GM19438 (cell line): ENCODE results near the gene LATS2.

Experiments used
- ATAC-seq: cut with Tn5 transposase; IDR thresholded peaks from one replicate; pipeline ENCODE4 v1.9.1; 2021; ENCODE audit warnings: low read depth; ENCODE audit not compliant: unreplicated experiment

Gene LATS2

DNA sequence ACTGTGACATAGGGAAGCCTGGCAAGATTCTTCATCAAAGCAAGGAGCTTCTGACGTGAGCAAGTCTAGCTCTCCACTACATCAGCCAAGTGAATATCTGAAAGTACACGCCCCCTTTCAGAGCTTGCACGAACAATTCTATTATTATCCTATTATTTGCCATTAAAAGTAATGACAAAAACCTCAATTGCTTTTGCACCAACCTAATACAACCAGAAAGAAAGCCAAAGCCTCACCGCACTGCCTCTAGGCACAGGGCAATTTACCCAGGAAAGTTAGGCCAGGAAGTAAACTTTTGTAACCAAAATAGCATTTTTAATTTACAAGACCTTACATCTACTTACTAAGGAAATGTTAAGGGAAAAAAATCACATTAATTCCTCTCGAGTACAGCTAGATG is 41.2 kb downstream of the LATS2 start:
- no peak for ATAC-seq

DNA sequence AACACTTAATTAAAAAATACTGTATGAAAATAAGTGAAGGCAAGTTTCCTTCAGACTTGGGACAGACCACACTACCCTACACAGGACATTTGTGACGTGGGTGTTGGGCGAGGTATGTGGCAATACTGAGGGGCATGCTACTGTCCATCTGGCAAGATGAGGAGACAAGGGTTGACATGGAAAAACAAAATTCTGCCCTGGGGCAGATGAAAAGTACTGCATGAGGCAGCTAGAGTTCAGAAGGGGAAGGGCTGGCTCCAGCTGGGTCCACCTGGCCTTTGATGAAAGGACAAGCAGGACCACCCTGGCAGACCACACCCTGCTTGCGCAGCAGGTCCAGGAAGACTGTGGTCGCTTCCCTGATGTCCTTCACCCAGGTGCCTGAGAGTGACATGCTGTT is 43.2 kb downstream of the LATS2 start:
- ATAC-seq = no peak

DNA sequence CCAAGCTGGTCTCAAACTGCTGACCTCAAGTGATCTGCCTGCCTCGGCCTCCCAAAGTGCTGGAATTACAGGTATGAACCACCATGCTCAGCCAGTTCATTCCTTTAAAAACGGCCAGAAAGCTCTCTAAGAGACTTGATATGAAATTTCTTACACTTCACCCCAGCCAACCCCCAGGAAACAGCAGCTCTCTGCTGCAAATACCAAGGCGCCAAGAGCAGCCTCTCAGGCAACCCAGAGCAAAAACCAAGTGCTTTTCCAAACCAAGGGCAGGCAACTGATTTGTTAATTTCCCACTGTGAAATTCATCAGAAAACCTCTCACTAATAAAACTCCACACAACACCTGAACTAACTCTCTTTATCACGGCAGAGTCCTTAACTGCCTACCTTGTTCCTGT is 44.9 kb downstream of the LATS2 start:
- ATAC-seq = no peak

DNA sequence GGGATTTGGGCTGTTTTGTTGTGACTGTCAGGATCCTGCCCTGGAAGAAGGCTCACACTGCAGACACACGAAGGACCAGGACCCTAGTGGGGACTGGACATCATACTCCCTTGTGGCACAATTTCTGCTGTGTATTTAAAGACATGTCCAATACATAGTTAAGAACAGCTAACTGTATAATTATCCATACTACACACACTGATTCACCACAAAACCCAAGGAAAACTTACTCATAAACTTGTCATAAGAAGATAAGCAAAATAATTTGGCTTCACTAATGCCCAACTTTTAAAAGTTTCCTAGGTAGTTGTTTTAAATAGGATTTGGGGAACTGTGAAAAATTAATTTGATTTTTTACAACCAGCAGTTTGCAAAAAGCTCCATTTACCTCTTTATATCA is 46.1 kb downstream of the LATS2 start:
- no peak for ATAC-seq

DNA sequence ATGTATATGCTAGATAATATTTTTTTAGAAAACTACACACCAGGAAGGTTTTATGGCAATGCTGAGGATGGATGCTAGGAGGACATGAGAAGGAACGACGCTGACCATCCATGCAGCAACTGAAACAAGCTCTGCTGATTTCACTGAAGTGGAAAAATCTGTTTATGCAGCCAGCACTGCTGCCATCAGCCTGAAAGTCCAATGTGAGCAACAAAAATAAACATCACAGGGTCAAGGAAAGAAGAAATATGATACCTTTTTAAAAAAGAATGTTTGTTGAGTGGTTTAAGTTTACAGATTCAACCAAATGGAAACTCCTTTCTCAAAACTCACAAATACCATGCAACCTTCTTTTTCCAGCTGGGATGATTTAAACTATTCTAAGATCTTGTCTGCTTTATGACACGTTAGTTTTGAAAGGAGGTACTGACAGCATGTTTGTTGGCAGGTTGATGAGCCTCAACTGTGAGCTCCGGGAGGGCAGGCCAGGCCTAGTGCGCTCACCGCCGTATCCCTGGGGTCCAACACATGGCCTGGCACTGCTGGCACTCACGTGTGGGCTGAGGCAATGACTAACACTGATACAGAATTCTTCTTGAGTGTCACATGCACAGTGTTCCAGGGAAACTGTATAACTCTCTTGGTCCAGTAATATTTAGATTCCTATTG is 46.8 kb downstream of the LATS2 start:
- no peak for ATAC-seq

DNA sequence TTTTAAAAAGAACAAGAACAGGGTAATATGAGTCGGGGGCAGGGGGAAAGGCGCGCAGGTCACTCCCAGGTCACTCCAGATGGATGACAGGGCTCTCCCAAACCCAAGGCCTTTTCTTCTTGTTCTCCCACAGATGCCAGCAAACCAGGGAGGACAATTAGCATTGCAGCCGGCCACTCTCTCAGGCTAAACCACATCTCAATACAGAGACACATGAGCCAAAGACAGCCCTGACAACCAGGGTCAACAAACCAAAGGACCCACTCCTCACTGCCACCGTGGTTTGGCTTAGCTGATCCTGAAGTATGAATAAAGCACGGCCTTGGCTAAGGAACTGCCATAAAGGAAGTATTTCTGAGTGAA is 47.3 kb downstream of the LATS2 start:
- no peak for ATAC-seq

DNA sequence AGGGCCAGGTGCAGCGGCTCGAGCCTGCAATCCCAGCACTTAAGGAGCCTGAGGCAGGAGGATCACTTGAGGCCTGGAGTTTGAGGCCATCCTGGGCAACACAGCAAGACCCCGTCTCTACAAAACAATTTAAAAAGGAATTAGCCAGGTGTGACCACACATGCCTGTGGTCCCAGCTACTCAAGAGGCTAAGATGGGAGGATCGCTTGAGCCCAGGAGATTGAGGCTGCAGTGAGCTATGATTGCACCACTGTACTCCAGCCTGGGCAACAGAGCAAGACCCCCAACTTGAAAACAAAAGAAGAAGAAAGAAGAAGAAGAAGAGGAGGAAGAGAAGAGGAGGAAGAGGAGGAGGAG is 47.7 kb downstream of the LATS2 start:
- ATAC-seq = no peak

DNA sequence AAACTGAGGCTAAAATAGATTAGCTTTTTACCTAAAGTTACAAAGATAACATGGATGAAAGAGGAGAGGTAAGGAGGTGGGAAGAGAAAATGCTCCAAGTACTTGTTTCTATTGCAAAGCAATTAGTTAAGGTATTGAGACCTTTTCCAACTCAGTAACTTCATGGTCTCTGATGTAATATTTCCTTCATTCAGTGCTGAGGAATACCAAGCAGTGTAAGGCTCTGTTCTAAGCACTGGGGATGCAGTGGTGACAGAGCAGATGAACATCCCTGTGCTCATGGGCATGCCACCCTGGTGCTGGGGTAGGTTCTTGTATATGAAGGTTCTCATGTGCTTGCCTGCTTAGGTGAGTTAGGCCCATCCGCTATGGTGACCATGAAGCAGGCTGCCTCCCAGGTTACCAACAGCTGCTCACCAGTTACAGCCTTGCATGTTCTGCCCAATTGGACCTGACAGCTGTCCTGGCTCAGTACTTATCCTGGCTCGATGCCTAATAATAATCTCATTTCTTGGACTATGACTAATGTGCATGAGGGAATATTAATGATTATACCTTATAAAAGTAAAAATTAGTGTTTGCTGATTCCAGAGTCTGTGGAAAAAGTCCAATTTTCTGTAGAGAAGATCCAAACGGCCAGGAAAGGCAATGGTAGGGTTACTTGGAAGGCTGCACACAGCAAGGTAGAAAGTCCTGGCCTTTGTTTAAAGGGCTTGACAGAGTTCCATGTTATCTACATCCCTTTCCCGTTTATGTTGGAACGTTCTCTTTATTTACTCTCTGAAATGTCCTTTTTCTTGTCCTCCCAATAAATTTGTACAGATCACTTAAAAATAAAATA is 48.3 kb downstream of the LATS2 start:
- ATAC-seq = no peak

DNA sequence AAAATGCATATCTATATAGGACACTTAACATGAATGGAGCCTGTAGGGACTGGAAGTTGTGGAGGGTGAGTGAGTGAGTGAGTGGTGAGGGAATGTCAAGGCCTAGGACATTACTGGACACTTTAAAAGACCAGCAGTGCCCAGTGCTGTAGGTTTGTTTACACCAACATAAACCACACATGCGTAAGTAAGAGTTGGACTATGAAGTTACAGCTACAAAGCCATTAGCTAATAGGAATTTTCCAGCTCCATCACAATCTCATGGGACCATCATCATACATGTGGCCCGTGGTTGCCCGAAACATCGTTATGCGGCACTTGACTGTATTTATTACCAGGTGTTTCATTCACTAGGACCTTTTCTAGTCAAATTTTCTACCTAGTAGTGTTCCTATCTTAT is 49.2 kb downstream of the LATS2 start:
- ATAC-seq = no peak

DNA sequence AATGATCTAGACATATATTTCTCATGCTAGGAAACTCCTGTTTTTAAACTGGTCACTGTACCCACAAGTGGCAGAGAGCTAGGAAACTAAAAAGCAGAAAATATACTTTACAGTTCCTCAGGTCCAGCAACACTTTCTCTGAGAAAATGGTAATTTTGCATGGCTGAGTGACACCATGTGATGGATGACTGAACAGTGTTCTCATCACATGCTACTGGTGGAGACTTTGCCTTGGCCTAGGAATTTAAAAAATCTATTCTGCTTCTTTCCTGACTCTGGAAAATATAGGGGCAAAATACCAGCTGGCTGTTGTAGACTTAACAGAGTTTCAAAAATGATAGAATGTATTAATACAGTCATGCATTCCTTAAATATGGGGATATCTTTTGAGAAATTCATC is 50.0 kb downstream of the LATS2 start:
- ATAC-seq = no peak

DNA sequence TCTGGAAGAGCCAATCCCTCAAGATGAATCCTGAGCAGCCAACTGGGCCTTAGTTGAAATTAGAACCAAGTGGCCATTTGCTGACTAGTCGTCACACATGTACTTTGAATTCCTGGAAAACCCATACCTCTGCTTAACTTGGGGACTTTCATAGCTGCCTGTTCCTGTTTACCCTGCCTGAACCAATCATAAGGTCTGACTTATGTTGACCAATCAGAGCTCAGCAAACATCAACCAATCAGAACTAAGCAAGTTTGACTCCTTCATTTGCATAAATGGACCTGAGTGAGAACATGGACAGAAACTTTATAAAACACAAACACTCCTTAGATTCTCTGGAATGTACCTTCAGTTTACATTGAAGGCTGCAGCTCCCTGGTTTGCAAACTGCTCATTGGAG is 50.8 kb downstream of the LATS2 start:
- no peak for ATAC-seq

DNA sequence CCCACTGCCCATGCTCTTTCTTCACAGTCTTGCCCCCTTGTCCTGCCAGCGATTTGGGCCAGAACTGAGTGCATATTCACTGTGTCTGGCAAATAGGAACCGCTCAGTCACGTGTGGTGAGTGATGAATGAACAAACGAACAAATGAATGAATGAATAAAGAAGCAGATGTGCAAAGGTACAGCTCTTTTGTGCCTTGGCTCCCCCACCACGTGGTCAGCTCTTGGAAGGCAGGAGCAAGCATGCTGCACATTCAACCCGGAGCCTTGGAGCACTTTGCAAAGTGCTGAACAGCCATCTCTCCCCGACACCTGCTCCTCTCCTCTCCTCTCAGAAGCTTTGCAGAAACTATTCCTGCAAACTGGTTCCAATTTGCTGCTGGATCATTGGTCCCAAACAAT is 52.4 kb downstream of the LATS2 start:
- no peak for ATAC-seq

DNA sequence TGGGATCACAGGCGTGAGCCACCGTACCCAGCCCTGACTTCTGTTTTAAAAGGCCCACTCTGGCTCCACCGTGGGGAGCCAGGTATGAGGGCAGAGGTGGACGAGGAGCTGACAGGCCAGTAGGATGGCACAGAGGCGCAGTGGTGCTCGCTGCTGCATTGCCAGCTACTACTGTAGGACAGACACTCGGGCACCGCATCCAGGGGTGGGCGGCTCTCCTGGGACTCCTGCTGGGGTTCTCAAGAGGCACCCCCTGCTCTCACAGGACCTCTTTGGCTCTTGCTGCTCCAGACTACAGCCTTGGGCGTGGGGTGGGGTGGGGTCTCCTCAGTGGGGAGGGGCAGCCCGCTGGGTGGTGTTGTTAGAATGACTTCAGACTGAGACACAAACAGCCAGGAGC is 53.4 kb downstream of the LATS2 start:
- no peak for ATAC-seq

DNA sequence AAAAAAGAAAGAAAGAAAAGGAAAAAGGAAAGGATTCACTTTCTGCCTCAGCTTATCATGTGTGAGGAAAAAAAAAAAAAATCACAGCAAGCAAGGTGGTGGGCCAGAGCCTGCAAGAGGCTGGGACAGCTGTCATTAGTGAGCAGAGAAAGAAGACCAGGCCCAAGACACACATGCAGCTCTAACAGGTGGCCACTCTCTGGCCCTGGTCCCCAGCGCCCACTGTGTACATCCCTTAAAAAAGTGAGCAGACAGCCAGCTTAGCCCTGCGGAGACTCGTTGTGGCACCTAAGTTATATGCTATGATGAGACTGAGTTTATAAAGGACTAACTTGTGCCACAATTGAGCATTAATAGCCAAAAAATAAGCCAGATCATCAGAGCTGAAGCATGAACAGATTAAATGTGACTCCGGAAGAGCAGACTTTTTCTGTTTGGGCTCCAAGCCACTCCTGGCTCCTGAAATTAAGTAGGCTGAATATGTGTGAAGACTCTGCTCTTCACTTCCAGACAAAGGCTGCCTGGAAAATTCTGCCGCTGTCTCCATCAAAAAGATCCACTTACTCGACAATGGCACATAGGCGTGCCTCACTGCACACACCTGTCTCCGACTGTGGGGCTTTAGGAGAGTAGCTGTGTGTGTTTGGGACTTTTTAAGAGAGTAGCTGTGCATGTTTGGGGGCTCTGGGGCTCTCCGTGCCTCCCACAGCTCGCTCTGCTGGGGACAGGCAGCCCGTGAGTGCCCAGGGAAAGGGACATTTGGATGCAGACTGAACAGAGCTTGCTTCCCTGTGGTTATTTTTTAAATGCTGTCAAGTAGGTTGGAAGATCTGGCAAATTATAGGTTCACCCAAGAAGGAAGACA is 55.0 kb downstream of the LATS2 start:
- ATAC-seq = no peak

DNA sequence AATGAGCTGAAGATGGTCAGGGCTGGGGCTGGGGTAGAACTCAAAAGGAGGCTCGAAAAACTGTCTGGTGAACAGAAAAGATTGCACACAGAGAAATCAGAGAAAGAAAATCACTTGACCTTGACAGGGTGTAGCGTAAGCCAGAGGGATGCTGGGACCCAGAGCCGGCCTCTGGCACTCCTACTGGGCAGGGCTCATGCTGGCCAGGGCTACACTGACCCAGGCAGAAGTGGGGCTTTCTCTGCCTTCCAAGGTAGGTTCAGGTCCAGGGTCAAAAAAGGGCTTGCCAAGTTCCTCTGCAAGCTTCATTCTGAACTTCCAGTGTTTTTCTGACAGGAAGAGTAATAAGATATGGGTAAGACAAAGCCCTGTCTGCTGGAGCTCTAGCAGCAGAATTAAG is 56.2 kb downstream of the LATS2 start:
- ATAC-seq = no peak

DNA sequence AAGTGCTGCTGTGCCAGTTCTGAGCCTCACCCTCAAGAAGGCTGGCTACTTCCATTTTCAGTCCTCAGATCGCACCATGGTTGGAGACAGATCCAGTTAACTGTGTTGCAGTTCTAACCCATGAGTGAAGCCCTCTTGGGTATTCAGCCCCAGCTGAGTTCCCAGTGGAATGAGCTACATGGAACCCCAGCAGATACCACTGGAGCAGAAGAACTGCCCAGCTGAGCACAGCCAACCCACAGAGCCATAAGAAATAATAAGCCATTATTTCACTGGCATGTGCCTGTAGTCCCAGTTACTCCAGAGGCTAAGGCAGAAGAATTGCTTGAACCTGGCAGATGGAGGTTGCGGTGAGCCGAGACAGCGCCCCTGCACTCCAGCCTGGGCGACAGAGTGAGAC is 59.9 kb downstream of the LATS2 start:
- no peak for ATAC-seq

DNA sequence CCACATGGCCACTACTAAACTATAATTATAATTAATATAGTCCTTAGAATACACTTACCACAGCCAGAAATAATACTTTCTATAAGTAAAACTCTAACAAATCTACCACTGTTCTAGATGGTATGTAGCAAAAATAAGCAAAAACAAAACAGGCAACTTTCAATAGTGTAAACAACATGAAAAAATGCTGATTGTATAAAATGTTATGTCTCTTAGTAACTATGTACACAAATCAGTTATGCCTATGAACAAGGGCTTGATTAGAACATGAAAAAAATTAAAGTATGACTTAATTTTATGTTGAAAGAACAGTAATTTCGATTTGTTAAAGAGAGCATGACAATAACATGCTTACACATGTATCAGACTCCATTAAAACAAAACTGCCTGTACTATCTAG is 60.7 kb downstream of the LATS2 start:
- no peak for ATAC-seq

DNA sequence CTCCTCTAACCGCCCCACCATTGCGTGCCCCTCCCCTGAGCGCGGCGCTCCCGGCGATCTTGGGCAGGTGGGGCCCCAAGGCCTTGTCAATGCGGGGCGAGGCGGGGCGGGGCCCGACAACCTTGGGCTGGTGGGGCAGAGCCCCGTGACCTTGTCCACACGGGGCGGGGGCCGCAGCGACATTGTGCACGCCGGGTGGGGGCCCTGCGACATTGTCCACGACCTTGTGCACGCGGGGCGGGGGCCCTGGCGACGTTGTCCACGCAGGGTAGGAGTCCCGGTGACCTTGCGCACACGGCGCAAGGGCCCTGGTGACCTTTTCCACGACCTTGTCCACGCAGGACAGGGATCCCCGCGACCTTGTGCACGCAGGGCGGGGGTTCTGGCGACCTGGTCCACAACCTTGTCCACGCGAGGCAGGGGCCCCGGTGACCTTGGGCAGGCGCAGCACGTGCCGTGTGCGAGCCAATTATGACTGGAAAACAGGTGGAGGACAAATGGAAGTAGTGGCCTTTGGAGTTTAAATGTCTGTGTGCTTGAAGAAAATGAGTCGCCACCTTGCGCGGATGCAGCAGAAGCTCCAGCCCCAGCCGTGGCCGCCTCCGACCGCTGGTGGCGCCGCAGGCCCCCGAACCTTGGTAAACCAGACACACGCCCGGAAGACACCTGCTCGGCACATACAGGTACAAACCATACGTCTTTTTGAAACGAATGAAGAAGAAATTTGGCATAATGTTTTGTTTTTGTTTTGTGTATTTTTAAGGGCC is 62.6 kb downstream of the LATS2 start:
- ATAC-seq = no peak

DNA sequence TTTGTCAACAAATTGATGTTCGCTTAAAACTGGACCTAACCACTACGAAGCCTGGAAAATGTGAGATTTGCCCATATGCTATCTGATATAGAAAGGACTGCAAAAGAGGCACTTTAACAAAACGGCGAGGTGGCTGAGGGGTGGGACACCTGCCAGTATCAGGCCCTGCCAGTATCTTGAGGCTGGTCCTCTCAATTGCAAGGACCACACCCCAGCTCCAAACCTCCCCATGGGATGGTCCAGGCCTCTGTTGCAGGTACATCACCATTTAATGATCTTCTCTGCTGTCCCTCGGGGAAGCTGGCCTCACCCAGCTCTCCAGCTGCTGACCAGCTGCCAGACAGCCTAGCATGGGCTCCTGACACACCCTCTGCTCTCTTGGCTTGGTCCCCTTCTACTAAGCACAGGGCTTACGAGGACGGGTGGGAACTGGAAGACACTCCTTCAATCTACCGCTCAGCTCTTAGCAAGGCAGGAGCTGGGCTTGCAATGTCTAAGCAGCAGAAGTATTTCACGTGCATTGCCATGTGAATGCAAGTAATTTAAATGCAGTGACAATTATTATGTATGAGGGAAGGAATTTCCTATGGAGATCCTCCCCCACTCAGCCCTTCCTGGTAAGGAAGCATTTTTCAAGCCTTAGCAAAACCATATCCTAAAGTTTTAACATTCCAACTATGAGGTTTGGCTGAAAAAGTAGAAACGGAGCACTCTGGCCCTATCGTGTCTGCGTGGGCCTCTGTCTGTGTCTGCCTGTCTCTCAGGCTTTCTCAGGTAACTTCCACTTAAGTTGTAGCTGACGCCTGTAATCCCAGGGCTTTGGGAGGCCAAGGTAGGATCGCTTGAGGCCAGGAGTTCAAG is 63.9 kb downstream of the LATS2 start:
- ATAC-seq = no peak
